HL-60 (cell line): ENCODE data around the gene RSBN1L.

Source experiments
- CTCF ChIP-seq: IDR thresholded peaks from one replicate; pipeline ENCODE4 v1.5.1; 2011; ENCODE audit warnings: low read length, control low read depth, inconsistent platforms; ENCODE audit not compliant: insufficient read depth
- GABPA ChIP-seq: IDR thresholded peaks from 2 replicates; pipeline ENCODE4 v1.6.1; 2012; ENCODE audit warnings: low read depth
- POLR2AphosphoS5 ChIP-seq: IDR thresholded peaks from 2 replicates; pipeline ENCODE4 v1.6.1; 2012; ENCODE audit warnings: low read depth
- REST ChIP-seq: IDR thresholded peaks from 2 replicates; pipeline ENCODE4 v1.6.1; 2012; ENCODE audit warnings: low read depth; ENCODE audit not compliant: insufficient replicate concordance
- SPI1 ChIP-seq: IDR thresholded peaks from 2 replicates; pipeline ENCODE4 v1.6.1; 2012; ENCODE audit warnings: low read depth, mild to moderate bottlenecking, borderline replicate concordance

- TF ChIP-seq CTCF (no peak), REST (no peak), POLR2AphosphoS5 (no peak), GABPA (no peak), SPI1 (no peak)
Measured at GRCh38 chr7:77827999-77828398, 131.7 kb downstream of the RSBN1L start.
